IMR-90 (cell line): ENCODE measurements around the gene MLLT10. TPM values are rescaled to one million over a fixed set of nuclear protein-coding genes. Genes with fewer than 3 reads are reported as not detected.

Experiments used
- ATAC-seq: fragments of 200-7000 bp; cut with Tn5 transposase; 2 replicates; pipeline ENCODE4 v1.9.1; 2020; ENCODE audit warnings: low read depth, mild to moderate bottlenecking, moderate library complexity
- BruUV-seq: library from RNA; stranded (reverse); fragments of 400-500 nt; replicated peaks from 2 replicates; lab custom pipeline; 2021; lab: Mats Ljungman, UMichigan
- CTCF ChIA-PET: fragments of 300-600 bp; formaldehyde crosslinking; extraction: SDS; loops from one replicate; lab custom pipeline; 2021; ENCODE audit warnings: antibody characterized with exemption; lab: Yijun Ruan, JAX
- POLR2A ChIA-PET: fragments of 300-600 bp; sonication (Branson Sonifier 250); formaldehyde crosslinking; loops from one replicate; lab custom pipeline; 2022; ENCODE audit warnings: antibody characterized with exemption; ENCODE audit not compliant: unreplicated experiment; lab: Charles Lee
- DNase-seq: peaks from one replicate; pipeline ENCODE4 v3.0.0; 2013
- H2AFZ ChIP-seq: replicated peaks from 2 replicates; pipeline ENCODE3; 2013; ENCODE audit warnings: low read length, mild to moderate bottlenecking; ENCODE audit not compliant: poor library complexity
- H2AK5ac ChIP-seq: 2 replicates; pipeline ENCODE4 v1.6.1; 2013; ENCODE audit warnings: low read depth, low read length, inconsistent platforms
- H2AK9ac ChIP-seq: replicated peaks from 2 replicates; pipeline ENCODE3; 2013; ENCODE audit warnings: mild to moderate bottlenecking, low read depth, low read length, moderate library complexity; ENCODE audit not compliant: poor library complexity
- H2BK120ac ChIP-seq: 2 replicates; pipeline ENCODE4 v1.6.1; 2013; ENCODE audit warnings: low read depth, low read length, inconsistent platforms
- H2BK15ac ChIP-seq: 3 replicates; pipeline ENCODE4 v1.6.1; 2013; ENCODE audit warnings: low read depth, low read length, inconsistent platforms
- H2BK20ac ChIP-seq: 2 replicates; pipeline ENCODE4 v1.6.1; 2013; ENCODE audit warnings: low read depth, mild to moderate bottlenecking, inconsistent platforms, low read length, moderate library complexity
- H2BK5ac ChIP-seq: 2 replicates; pipeline ENCODE4 v1.6.1; 2013; ENCODE audit warnings: mild to moderate bottlenecking, low read depth, low read length, inconsistent platforms; ENCODE audit not compliant: poor library complexity, severe bottlenecking
- H3K14ac ChIP-seq: replicated peaks from 2 replicates; pipeline ENCODE4 v1.6.1; 2013; ENCODE audit warnings: low read depth, low read length, inconsistent platforms
- H3K18ac ChIP-seq: 2 replicates; pipeline ENCODE4 v1.6.1; 2013; ENCODE audit warnings: low read depth, low read length, control low read depth
- H3K23ac ChIP-seq: 2 replicates; pipeline ENCODE4 v1.6.1; 2013; ENCODE audit warnings: low read depth, low read length, inconsistent platforms
- H3K27ac ChIP-seq: 2 replicates; pipeline ENCODE4 v1.5.1; 2013; ENCODE audit warnings: mild to moderate bottlenecking, control low read depth, low read length; ENCODE audit not compliant: insufficient read depth
- H3K27me3 ChIP-seq: 2 replicates; pipeline ENCODE4 v1.6.1; 2013; ENCODE audit warnings: low read length; ENCODE audit not compliant: control insufficient read depth, insufficient read depth
- H3K36me3 ChIP-seq: 2 replicates; pipeline ENCODE4 v1.6.1; 2013; ENCODE audit warnings: low read length, mixed read lengths; ENCODE audit not compliant: control insufficient read depth, insufficient read depth
- H3K4ac ChIP-seq: 2 replicates; pipeline ENCODE4 v1.6.1; 2013; ENCODE audit warnings: low read depth, low read length, inconsistent platforms
- H3K4me1 ChIP-seq: 2 replicates; pipeline ENCODE4 v1.6.1; 2013; ENCODE audit warnings: low read length, mixed read lengths; ENCODE audit not compliant: control insufficient read depth, insufficient read depth
- H3K4me2 ChIP-seq: 2 replicates; pipeline ENCODE4 v1.6.1; 2013; ENCODE audit warnings: low read depth, mild to moderate bottlenecking, control low read depth, low read length, moderate library complexity
- H3K4me3 ChIP-seq: 2 replicates; pipeline ENCODE4 v1.5.1; 2013; ENCODE audit warnings: low read depth, mild to moderate bottlenecking, control low read depth, low read length, moderate library complexity; ENCODE audit not compliant: insufficient read depth
- H3K56ac ChIP-seq: 2 replicates; pipeline ENCODE4 v1.6.1; 2013; ENCODE audit warnings: low read length, inconsistent platforms; ENCODE audit not compliant: insufficient read depth; ENCODE audit errors: extremely low read depth
- H3K79me1 ChIP-seq, 2 experiments: 2 replicates each; pipeline ENCODE4 v1.6.1; 2013; ENCODE audit warnings: low read length in 2 of 2, inconsistent platforms in 1 of 2, low read depth in 1 of 2
- H3K9ac ChIP-seq: 2 replicates; pipeline ENCODE4 v1.6.1; 2013; ENCODE audit warnings: low read depth, low read length, control low read depth
- H3K9me1 ChIP-seq: 2 replicates; pipeline ENCODE4 v1.6.1; 2013; ENCODE audit warnings: low read length, inconsistent platforms; ENCODE audit not compliant: insufficient read depth
- H3K9me3 ChIP-seq: 2 replicates; pipeline ENCODE4 v1.6.1; 2013; ENCODE audit warnings: low read length; ENCODE audit not compliant: control insufficient read depth, insufficient read depth
- H4K20me1 ChIP-seq: 2 replicates; pipeline ENCODE4 v1.6.1; 2013; ENCODE audit warnings: low read length, inconsistent platforms; ENCODE audit not compliant: insufficient read depth
- H4K5ac ChIP-seq: 2 replicates; pipeline ENCODE4 v1.6.1; 2013; ENCODE audit warnings: mild to moderate bottlenecking, low read depth, low read length, control low read depth
- H4K8ac ChIP-seq, 2 experiments: 2 replicates each; pipeline ENCODE4 v1.6.1; 2013; ENCODE audit warnings: low read depth in 2 of 2, low read length in 2 of 2, control low read depth in 1 of 2, inconsistent platforms in 1 of 2
- H4K91ac ChIP-seq: 2 replicates; pipeline ENCODE4 v1.6.1; 2013; ENCODE audit warnings: low read depth, low read length, inconsistent platforms; ENCODE audit not compliant: insufficient read depth
- BHLHE40 ChIP-seq: fragments of 150-350 bp; IDR thresholded peaks from 2 replicates; pipeline ENCODE4 v1.6.1; 2016; ENCODE audit warnings: mild to moderate bottlenecking, low read depth, low read length
- CEBPB ChIP-seq: IDR thresholded peaks from 2 replicates; pipeline ENCODE4 v1.6.1; 2012; ENCODE audit warnings: low read depth, low read length, improper control_type of control experiment
- CHD1 ChIP-seq: IDR thresholded peaks from 2 replicates; pipeline ENCODE4 v1.6.1; 2012; ENCODE audit warnings: low read depth, low read length, improper control_type of control experiment
- MAZ ChIP-seq: IDR thresholded peaks from 2 replicates; pipeline ENCODE4 v1.6.1; 2012; ENCODE audit warnings: low read depth, mild to moderate bottlenecking, low read length, improper control_type of control experiment, moderate library complexity, borderline replicate concordance
- MXI1 ChIP-seq: IDR thresholded peaks from 2 replicates; pipeline ENCODE4 v1.6.1; 2012; ENCODE audit warnings: low read depth, mild to moderate bottlenecking, low read length, moderate library complexity, borderline replicate concordance
- NFE2L2 ChIP-seq: fragments of 150-350 bp; IDR thresholded peaks from 2 replicates; pipeline ENCODE4 v1.6.1; 2016; ENCODE audit warnings: low read depth, mild to moderate bottlenecking, low read length
- POLR2A ChIP-seq: IDR thresholded peaks from 2 replicates; pipeline ENCODE4 v1.6.1; 2012; ENCODE audit warnings: mild to moderate bottlenecking, low read depth, low read length
- RAD21 ChIP-seq: IDR thresholded peaks from 2 replicates; pipeline ENCODE4 v1.6.1; 2012; ENCODE audit warnings: low read length, improper control_type of control experiment
- SMC3 ChIP-seq: fragments of 150-350 bp; IDR thresholded peaks from 2 replicates; pipeline ENCODE4 v1.6.1; 2016; ENCODE audit warnings: low read depth, mild to moderate bottlenecking, antibody characterized with exemption, low read length, moderate library complexity
- WGBS, 2 experiments: methylation state at CpG; one replicate each; pipeline versions ENCODE4 v1.1.5 to v1.1.7; 2013; ENCODE audit warnings: missing lambda C conversion rate in 2 of 2; ENCODE audit not compliant: insufficient read length in 1 of 2; ENCODE audit errors: extremely low coverage in 2 of 2; 5-methylcytosine and 5-hydroxymethylcytosine counted together
- dilution Hi-C: fragments of 300-500 bp; cut with HindIII; formaldehyde crosslinking; loops from one replicate; pipeline ENCODE4 v1.14.3; 2018; ENCODE audit warnings: low sequenced_read_pairs; ENCODE audit not compliant: unreplicated experiment
- in situ Hi-C: fragments of 300-500 bp; cut with MboI; formaldehyde crosslinking; loops from 3 replicates; pipeline ENCODE4 v1.14.3; 2019; ENCODE audit warnings: low sequenced_read_pairs, inconsistent platforms, mixed read lengths
- intact Hi-C: fragments of 100-400 bp; cut with micrococcal nuclease; formaldehyde crosslinking; loops from 2 replicates; pipeline ENCODE4 v1.10.0; 2022
- polyA plus RNA-seq, 3 experiments: library from polyadenylated mRNA; depleted of rRNA; stranded (reverse); fragments of >200 nt; gene quantifications; 2 replicates each; pipeline ENCODE4 v1.2.3, GENCODE V29; 2012; ENCODE audit warnings: low replicate concordance in 1 of 3
- total RNA-seq: library from RNA; depleted of rRNA; stranded (reverse); fragments of >200 nt; gene quantifications from 2 replicates; pipeline ENCODE4 v1.2.3, GENCODE V29; 2012
- TF ChIP-seq, protein P1 (sequence below): fragments of 150-350 bp; IDR thresholded peaks from 2 replicates; pipeline ENCODE4 v1.6.1; 2017; ENCODE audit warnings: mild to moderate bottlenecking, antibody characterized with exemption, low read length, low read depth

Gene MLLT10
- total and polyA plus RNA-seq, 2 of the 4 experiments (the other 2 are of a cell fraction): 22.5 to 29.0 TPM

DNA sequence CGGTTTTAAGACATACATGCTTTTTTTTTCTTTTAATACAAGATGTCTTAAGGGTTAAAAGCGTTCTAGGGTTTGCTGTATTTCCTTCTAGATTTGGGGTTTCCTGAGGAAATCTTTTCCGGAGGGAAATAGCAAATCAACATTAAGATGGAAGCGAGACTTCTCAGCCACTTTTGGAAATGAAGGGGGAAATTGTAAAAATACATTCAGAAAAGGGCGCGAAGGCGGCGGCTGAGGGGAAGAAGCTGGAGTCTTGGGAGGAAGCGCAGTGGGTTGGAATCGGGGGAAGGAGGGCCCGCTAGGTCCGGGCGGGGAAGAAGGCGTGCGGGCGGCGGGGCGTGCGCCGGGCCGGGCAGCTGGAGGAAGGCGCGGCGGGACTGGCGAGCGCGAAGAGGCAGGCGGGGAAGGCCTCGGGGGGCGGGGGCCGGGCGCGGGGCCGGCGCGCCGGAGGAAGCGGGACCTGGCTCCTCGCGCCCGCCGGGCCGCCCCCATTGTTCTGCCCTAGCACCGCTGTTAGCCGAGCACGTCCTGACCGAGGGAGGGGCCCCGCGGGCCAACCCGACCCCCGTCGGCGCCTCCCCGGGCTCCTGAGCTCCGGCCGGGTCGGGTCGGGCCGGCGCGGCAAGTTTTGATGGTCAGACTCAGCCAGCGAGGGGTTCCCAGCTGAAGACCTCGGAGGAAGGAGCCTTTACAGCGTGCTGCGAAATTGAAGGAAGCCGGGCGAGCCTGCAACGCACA, 7.0 kb upstream of the MLLT10 start:
- peak overlapping the region; percentile 83 to 91 for H4K8ac ChIP-seq
- no TSS peak for BruUV-seq
- H3K14ac ChIP-seq: peak overlapping the region; percentile 95
- no peaks in the 10 kb centered on the region for H4K20me1 ChIP-seq
- H3K56ac ChIP-seq: peak overlapping the region; percentile 99
- peaks cover 2 to 3% of the 10 kb centered on the region in 2 experiments; a peak in 2 of 4 replicates for H3K79me1 ChIP-seq
- 0% methylated on average over 12 of the region's 68 CpGs; no CpG with 5 or more reads in 1 of the 2 experiments for WGBS, 2 experiments
- H3K9ac ChIP-seq: peak overlapping the region; percentile 93
- peak overlapping the region; percentile 98 for H3K27ac ChIP-seq
- peak; percentile 42; the same call in 1 of the 2 replicates for TF ChIP-seq MAZ
- no peak for TF ChIP-seq NFE2L2
- no peak for TF ChIP-seq BHLHE40
- TF ChIP-seq, protein P1, sequence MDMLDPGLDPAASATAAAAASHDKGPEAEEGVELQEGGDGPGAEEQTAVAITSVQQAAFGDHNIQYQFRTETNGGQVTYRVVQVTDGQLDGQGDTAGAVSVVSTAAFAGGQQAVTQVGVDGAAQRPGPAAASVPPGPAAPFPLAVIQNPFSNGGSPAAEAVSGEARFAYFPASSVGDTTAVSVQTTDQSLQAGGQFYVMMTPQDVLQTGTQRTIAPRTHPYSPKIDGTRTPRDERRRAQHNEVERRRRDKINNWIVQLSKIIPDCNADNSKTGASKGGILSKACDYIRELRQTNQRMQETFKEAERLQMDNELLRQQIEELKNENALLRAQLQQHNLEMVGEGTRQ: no peak
- no peak for TF ChIP-seq CEBPB
- TF ChIP-seq MXI1: peak; percentile 44; the same call in 1 of the 2 replicates
- TF ChIP-seq CHD1: no peak
- no peak for TF ChIP-seq POLR2A
- TF ChIP-seq RAD21: no peak
- no peak for TF ChIP-seq SMC3
- H3K4me3 ChIP-seq: peak overlapping the region; percentile 55
- in situ Hi-C loops: no loop called here
- peak overlapping the region; percentile 93 for H2BK5ac ChIP-seq
- CTCF ChIA-PET: interaction anchor here (0.7 to 1.3 kb wide), 2 partner anchors 119 to 206 kb away, joined by 3 to 4 read pairs; no protein-coding TSS in a partner anchor
- H2AFZ ChIP-seq: peak overlapping the region; percentile 91
- DNase-seq (peak; percentile 58), ATAC-seq (peak; percentile 31)
- peak overlapping the region; percentile 94 for H3K23ac ChIP-seq
- H3K9me1 ChIP-seq: 0 out of 2 replicates have a peak, but pooled peaks cover 3% of the 10 kb centered on the region
- H4K5ac ChIP-seq: peak overlapping the region; percentile 46
- peak overlapping the region; percentile 67; the same call in 1 of the 2 replicates for H2AK5ac ChIP-seq
- dilution Hi-C loops: no loop called here
- no peak overlapping the region for H2BK20ac ChIP-seq
- peak overlapping the region; percentile 87 for H4K91ac ChIP-seq
- peak overlapping the region; percentile 97 for H3K4ac ChIP-seq
- H3K9me3 ChIP-seq: no peaks in the 10 kb centered on the region
- H3K4me2 ChIP-seq: peak overlapping the region; percentile 98
- H2BK15ac ChIP-seq: peak overlapping the region; percentile 74; the same call in 1 of the 3 replicates
- H3K36me3 ChIP-seq: no peaks in the 10 kb centered on the region
- H2BK120ac ChIP-seq: peak overlapping the region; percentile 68
- POLR2A ChIA-PET: interaction anchor here (0.6 to 0.7 kb wide), 2 partner anchors 65 to 800 kb away, joined by 4 to 12 read pairs; no protein-coding TSS in a partner anchor
- intact Hi-C loops: loop anchor here (1.0 to 10.0 kb wide), 3 partner anchors 7 to 428 kb away; partner anchors contain the start of gene MLLT10
- H3K4me1 ChIP-seq: peaks cover 3% of the 10 kb centered on the region; the same call in 1 of the 2 replicates
- H2AK9ac ChIP-seq: peak overlapping the region; percentile 91
- H3K27me3 ChIP-seq: no peaks in the 10 kb centered on the region
- H3K18ac ChIP-seq: peak overlapping the region; percentile 80
